Measurements from ENCODE around the gene DTX4.

The DTX4 gene

DNA sequence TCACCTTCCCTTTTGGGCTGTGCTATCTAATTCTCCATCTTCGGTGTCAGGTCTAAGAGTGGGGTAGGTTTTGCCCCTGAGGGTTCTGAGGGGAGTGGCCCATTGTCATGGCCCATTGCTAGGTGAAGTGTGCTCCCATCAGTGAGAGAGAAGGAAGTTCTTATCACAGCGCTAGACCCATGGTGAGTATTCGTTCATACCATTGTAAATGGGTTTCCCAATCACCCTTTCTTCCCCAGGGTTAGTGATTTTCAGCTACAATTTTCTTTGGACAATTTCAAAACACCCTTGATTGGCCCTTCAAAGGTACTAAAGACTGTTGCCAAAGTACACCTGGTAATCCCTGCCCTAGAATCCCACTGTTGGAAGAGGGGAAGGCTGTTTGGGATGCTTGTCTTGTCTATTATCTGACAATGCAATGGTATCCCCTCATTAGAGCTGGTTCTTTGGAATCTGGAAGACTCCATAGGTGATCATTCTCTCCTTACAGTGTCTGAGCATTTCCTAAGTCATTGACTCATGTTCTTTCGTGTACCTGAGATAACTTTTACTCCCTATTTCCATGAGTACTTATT, 20.6 kb downstream of the DTX4 start:
- DNase-seq (ENCODE audit: low read depth), result no peak

DNA sequence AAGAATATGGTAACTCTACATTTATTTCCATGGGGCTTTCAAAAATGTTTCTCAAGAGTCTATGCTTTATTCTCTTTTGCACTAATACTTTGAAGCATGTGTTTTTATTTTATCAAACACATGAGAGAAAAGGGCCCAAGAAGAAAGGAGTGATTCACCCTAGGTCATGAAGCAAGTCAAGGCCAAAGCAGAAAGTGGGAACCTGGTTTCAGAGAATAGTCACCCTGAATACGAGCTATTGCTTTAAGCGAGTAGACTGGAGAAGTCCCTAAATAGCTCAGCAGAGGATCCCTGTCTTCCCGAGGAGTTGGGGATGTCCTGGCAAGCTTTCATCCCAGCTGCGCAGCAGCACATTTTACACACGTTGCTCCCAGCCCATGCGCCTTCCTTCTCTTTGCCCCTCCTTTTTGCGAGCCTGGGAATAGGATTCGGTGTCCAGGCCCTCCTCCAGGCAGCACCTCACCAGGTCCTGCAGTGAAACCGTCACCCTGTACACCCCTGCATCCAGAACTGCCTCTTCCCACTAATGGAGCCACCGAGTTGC, 21.7 kb downstream of the DTX4 start:
- DNase-seq (ENCODE audit: low read depth), result no peak

DNA sequence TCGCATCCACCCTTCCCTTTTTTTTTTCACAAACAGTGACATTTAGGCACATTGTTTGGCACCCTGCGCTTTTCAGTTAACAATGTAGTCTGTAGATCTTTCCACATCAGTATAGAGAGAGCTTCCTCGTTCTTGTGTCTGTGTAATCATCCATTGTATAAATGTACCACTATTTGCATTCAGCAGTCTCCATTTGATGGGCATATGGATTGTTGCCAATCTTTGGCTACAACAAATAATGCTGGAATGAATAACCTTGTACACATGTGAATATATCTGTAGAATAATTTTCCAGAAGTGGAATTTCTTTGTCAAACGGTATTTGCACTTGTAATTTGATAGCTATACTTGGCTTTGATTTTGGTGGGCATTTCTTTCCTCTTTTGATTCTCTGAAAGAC, 23.7 kb downstream of the DTX4 start:
- no peak for DNase-seq (ENCODE audit: low read depth)

DNA sequence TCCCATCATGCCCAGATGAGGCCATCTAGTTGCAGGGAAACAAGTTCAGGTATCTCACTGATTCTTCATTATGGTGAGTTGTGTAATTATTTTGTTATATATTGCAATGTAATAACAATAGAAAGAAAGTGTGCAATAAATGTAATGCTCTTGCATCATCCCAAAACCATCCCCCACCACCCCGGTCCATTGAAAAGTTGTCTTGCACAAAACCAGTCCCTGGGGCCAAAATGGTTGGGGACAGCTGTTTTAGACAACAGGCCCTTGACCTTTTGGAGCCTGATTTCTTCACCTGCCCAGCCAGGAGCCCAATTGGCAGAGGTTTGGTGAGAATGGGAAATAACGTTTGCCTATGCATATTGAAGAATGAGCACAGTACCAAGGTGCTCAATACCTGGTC, 24.8 kb downstream of the DTX4 start:
- DNase-seq (ENCODE audit: low read depth), result no peak

DNA sequence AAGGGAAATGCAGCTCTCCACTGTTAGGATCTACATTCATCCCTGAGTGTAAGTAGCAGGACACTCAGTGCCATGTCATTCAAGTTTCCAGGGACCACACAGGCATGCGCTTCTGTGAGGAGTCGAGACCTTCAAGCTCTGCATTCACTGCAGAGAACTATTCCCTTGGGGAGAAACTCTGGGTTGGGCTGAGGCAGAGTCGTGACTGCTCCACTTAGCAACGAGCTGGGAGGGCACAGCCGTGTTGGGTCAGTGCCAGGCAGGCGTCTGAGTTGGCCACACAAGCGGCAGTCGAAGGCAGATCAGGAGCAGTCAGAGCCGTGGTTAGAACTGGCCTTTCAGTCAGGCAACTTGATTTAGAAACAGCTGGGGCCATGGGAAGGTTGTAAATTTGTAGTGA, 26.1 kb downstream of the DTX4 start:
- no peak for DNase-seq (ENCODE audit: low read depth)

DNA sequence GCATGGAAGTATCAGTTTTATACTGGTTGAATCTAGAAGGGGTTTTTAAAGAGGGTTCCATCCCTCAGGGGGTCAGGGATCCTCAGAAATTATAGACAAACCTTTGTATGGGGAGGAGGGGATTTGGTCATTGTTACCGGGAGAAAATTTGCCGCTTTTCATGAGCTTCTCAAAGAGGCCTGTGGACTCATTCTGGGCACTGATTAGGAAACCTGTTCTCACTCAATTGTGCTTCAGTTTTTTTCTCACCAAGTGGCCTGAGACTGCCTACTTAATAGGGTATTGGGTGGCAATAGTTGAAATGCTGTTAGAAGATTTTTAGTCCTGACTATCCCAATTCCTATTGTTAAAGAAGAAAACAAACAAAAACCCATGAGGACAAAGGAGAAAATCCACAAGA, 26.8 kb downstream of the DTX4 start:
- DNase-seq (ENCODE audit: low read depth), result no peak

DNA sequence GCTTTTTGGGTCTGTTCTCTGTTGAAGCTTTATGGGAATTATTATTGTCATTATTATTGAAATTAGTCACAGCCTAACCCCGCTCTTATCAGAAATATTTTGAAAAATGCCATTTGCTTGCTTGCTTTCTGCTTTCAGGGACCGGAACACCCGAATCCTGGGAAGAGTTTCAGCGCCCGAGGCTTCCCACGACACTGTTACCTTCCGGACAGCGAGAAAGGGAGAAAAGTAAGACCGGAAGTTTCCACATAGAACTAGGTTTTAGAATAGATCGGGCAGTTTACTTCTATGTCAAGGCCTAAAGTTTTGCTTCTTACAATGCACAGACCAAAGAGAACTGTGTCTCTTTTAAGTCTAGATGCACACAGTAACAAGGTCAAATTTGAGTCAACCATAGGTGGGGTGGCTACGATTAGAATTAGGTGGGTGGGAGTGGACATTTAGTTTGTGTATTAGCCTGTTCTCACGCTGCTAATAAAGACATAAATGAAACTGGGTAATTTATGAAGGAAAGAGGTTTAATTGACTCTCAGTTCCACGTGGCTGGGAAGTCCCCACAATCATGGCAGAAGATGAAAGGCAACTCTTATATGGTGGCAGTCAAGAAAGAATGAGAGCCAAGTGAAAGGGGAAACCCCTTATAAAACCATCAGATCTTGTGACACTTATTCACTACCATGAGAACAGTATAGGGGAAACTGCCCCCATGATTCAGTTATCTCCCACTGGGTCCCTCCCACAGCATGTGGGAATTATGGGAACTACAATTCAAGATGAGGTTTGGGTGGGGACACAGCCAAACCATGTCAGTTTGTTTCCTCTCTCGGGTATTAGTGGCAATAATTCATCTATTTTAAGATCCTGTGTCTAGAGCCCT, 27.9 kb downstream of the DTX4 start:
- DNase-seq (ENCODE audit: low read depth), result no peak

DNA sequence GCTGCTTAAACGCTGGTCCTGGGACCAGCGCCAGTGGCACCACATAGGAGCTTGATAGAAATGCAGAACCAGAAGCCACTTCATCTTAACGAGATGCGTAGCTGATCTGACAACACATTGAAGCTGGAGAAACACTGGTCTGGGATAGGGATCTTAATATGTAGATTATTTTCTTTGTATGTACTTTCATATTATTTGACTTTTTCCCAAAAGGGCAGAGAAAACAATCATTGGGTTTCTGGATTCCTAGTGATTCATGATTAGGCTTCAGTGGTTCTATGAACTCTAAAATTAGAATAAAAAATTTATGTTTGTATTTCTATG, 28.5 kb downstream of the DTX4 start:
- DNase-seq (ENCODE audit: low read depth), result no peak

DNA sequence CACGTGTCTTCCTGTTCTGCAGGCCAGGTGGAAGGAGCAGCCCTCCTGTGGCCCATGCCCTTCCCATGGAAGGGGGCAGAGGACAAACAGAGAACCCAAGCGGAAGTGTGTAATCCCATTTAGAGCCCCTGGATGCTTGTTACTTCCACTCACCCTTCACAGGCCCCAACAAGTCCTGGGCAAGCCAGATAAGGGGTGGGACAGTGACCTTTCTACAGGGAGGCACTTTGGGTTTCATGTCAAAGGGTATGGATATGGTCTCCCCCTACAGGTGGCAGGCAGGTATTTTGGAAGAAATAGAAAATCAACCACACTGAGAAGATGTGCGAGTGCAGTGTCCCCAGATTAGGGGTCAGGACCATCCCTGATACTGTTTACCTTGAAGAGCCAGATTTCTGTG, 29.4 kb downstream of the DTX4 start:
- DNase-seq (ENCODE audit: low read depth), result no peak

DNA sequence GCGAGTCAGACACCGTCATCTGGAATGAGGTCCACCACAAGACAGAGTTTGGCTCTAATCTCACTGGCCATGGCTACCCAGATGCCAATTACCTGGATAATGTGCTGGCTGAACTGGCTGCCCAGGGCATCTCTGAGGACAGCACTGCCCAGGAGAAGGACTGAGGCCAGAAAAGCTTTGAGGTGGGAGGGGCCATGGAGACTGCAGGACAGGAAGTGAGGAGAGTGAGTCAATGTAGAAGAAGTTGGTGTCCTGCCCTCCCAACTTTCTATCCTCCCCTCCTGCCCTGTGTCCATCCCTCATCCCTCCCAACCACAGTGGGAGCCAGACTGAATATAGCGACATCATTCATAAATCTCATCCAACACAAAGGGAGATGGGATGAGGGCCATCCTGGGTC, 32.8 kb downstream of the DTX4 start:
- no peak for DNase-seq (ENCODE audit: low read depth)

DNA sequence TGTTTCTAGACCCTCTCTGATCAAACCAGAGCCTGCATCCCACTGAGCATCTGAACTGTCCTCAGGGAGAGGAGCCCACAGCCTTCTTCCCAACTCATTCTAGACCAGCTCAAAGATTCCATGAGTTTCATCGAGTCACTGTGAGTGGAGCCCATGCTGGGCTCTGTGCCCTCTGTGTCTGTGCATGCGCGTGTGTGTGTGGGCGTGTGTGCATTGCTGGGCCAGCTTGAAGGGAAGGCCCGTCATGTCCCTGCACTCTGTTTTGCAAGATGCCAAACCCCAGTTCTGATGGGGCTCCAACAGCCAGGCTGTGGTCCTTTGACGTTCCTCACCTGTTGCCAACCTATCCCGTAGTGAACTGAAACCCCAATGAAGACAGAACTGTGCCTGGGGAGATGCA, 33.7 kb downstream of the DTX4 start:
- no peak for DNase-seq (ENCODE audit: low read depth)

DNA sequence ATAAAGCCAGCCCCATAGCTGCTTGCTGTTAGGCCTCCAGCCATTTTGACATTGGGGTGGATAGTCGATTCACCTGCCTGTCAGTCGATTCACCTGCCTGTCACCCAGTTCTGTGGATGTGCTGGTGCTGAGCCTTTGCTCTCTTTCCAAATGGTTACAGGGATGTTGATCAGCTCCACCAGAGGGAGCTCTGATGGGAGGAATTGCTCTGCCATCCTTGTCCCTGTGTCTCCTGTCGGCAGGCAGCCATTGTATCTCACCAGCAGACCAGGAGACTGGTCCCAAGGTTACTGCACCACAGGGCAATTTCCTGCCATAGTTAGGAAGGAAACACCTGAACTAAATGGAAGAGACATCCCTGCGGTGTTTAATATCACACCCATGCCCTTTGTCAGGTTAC, 34.7 kb downstream of the DTX4 start:
- DNase-seq (ENCODE audit: low read depth), result no peak

DNA sequence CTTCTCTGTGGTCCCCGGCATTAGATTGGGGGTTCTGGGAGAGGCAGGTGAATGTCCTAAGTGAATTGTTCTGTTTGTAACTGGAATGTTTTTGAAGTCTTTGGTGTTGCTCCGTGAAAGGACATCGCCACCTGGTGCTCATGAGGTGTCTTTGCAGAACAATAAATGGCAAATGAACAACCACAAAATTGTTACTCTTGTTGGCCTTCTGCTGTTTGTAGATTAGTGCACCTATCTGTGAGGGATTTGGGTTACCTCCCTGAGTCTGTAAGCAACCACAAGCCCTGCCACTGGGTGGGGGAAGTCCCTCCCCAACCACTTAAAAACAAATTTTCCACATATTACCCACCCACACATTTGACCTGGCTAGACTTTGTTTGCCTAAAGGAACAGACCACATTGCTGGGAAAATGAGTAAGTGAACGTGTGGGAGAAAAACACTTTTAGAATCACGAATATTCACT, 36.1 kb downstream of the DTX4 start:
- DNase-seq (ENCODE audit: low read depth), result peak; percentile 11

DNA sequence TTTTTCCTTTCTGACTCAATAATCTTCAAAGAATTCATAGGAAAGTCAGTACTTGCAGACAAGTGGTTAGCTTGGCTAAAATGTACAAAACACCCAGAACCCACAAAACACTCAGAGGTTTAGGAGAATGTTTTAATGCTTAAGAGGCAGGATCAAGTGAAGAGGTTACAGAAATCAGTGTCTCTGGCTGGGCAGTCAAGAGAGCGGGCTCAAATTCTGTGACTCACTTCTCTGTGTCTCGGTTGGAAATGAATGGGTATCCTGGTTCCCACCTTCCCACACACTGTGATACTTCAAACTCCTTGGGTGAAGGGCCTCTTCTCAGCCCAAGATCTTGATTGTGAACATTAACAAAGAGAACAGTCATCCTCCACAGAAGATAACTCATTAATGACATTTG, 37.0 kb downstream of the DTX4 start:
- DNase-seq (ENCODE audit: low read depth), result no peak

DNA sequence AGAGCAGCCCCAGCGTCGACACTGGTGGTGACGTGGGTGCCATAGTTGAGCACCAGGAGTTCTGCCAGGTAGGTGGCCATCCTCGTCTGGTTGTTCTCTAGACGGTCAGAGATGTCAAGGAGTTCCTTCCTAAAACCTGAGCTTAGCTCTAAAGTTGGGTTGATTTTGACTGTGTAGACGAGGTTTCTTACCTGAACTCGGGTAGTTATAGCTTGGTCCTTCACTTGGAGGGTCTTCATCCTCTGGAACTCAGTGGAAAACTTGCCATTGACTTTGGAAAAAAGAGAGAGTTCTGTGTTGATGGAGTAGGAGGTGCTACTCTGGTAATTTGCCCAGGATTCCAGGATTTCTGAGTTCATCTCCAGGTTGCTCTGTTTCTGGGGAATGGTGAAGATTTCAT, 40.3 kb downstream of the DTX4 start:
- no peak for DNase-seq (ENCODE audit: low read depth)

DNA sequence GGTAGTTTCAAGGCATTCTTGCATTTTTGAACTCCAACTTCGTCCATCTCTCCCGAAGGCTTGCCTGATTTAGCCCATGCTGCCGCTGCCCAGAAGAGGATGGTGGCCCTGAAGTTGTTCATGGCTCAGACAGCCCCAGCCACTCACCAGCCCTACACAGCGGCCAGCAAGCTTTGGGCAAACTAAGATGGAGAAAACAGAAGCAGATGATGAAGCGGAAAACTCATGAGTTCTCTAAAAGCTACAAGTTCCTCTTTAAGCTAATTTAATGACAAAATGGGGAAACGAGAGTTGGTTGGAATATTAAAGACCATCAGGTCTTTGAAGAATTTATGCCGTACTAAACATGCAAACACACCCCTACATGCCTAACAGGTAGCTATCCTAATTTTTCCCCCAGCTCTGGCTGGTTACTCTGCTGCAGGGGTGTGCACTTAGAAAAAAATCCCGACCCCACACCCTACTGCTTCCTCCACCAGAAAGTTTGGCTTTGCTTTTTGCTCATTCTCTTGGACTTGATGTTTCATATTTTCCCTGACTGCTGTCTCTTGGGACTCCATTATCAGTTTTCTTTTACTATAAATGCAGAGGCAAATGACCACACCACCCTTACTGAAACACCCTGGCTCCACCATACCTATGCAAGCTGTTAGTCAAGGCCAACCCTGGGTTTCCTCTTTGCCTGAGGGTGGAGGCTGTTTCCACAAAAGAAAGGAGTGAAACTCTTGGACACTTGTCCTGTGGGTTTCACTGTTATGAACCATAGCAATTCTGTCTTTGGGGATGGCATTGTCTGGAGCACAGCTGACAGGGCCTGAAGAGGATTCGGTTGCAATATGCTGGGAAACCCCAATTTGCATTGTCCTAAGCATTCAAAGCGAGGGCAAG, 41.1 kb downstream of the DTX4 start, which contains the start of gene MPEG1:
Gene MPEG1, minus strand, starts transcription at position 184 of the 888 bp plus-strand sequence. Its CDS starts 62 bp downstream, at position 122.
- DNase-seq (ENCODE audit: low read depth), result no peak

DNA sequence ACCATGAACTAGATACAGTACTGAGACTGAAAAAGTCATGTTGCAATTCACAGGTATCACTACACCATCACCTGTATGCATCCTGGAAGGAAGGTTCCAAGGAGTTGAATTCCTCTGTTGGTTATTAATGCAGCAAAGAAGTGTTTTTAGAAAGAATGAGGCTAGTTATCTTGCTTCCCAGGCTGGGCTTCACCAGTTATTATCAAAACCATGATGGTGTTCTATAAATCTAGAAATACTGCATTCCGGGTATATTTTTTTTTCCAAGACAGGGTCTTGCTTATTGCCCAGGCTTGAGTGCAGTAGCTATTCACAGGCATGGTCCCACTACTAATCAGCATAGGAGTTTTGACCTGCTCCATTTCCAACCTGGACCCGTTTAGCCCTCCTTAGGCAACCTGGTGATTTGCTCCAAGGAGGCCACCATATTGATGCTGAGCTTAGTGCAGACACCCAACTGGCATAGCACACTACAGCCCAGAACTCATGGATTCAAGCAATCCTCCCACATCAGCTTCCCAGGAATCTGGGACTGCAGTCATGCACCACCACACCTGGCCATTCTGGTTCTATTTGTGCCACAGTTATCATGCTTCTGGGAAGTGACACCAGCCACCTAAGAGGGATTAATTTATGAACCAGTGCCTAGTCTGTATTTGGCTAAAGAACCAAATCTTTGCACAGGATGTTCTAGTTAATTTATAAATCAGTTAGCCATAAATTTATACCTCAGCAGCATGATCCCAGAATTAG, 42.4 kb downstream of the DTX4 start:
- DNase-seq (ENCODE audit: low read depth), result no peak

DNA sequence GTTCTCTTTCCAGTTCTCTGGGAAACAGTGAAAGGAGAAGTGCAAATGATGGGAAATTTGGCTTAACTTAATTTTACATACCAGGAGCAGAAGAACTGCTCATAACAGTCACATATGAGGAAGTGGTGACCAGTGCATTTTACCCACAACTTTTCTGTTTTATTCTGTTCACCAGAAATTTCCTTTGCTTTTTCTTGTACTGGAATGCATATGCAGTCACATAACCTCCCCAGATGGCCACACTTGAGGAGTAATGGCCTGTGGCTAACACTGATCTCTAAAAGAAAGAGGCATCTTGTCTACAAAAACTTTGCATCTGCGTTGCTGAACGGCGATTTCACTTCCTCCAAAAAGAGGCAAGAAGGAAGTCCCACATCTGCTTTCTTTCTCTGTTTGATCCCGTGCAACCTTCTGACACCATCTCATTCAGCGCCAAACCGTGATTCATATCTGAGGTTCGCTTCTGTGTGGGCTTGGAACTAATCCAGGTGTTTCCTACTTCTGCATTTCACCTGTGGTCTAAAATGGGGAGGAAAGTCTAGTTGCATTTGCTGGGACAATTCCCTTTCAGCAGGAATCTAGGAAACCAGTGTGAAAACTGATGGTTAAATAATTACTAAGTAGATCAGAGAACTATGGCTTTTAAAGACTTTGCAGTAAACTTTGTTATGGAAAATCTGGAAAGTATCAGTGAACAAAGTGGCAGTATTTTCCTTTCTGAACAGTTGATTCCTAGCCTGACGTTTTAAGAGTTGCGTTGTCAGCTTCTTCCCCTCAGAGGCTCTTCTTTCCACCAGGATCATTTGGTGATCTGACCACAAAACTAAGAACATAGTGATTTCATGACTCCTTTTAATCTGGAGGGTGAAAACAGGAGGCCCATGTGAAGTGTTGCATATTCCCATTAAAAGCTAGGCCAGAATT, 45.0 kb downstream of the DTX4 start:
- DNase-seq (ENCODE audit: low read depth), result no peak

DNA sequence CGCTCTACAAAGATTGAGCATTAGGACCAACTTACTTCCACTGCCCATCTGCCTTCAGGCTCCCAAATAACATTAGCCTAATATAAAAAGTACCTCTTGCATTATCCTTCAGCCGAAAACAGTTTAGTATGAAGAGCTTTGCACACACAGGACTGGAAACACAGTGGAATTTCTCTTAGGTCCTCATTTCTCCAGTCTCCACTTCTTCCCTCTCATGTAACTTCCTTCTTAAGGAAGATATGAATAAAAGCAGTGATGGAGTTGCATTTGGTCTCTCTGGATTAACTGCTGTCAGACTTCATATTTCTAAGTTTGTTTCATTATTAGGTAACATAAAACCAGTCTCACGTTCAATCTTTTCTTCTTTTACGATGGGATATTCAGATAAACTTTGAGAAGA, 46.4 kb downstream of the DTX4 start:
- no peak for DNase-seq (ENCODE audit: low read depth)

DNA sequence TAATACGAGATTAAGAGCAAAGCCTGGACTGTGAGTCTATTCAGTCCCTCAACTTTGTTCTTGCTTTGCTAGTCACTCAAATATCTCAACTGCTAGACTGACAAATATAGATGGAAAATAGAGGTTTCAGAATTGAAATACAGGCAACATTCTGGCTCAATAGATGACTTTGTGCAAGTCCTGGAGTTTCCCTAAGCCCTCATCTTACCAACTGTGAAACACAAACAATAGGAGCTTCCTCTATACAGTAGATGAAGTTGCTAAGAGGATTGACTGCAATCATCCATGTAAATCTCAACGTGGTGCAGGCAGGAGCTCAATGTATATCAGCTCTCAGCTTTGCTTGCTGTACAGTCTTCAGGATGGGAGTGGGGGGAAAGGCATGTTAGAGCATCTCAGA, 47.0 kb downstream of the DTX4 start:
- no peak for DNase-seq (ENCODE audit: low read depth)

DNA sequence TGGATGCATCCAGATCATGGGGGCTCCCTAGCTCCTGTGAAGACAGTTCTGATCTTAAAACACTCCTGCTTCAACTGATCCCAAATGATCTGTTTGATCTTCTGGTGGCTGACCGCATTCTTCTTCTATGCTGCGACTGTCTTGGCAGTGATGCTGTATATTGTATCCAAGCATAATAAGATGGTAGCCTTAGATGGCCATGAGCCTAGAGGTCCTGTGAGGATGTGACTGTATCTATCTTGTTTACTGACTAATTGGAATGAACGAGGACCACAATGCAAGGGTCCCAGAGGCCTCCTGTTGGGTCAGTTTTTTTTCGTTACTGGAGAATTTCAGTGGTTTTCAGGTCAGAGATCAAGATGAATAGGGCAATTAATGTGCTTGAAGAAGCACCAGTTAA, 47.9 kb downstream of the DTX4 start:
- DNase-seq (ENCODE audit: low read depth), result no peak
